Muscle layer of duodenum (tissue), 2 donors: ENCODE data around the gene TMEM74B.
A peak's percentile ranks its signal among the peaks of the same experiment; 100 is the strongest.
"Not testable (repeated sequence)": the region's sequence is repeated elsewhere in the genome, so short reads cannot be mapped to it uniquely, and the experiment has no call there.

ENCODE experiments used
- H3K27ac ChIP-seq: one replicate; pipeline ENCODE4 v1.7.0; 2013; ENCODE audit warnings: mild to moderate bottlenecking, low read length
- H3K27me3 ChIP-seq: one replicate; pipeline ENCODE4 v1.7.0; 2013; ENCODE audit warnings: low read depth, mild to moderate bottlenecking, control low read depth, low read length
- H3K36me3 ChIP-seq, 2 donors: one replicate each; pipeline ENCODE4 v1.7.0; 2013; ENCODE audit warnings: low read length in 2 of 2, control low read depth in 1 of 2, mild to moderate bottlenecking in 1 of 2; ENCODE audit not compliant: insufficient read depth in 2 of 2, control insufficient read depth in 1 of 2
- H3K4me1 ChIP-seq, 2 donors: one replicate each; pipeline ENCODE4 v1.7.0; 2013; ENCODE audit warnings: low read length in 2 of 2, mild to moderate bottlenecking in 2 of 2, control low read depth in 1 of 2, moderate library complexity in 1 of 2; ENCODE audit not compliant: insufficient read depth in 2 of 2, control insufficient read depth in 1 of 2
- H3K4me3 ChIP-seq, 2 donors: one replicate each; pipeline ENCODE4 v1.7.0; 2013; ENCODE audit warnings: low read length in 2 of 2, low read depth in 1 of 2, mild to moderate bottlenecking in 1 of 2
- H3K9me3 ChIP-seq, 2 donors: one replicate each; pipeline ENCODE4 v1.7.0; 2013; ENCODE audit warnings: low read length in 2 of 2, control low read depth in 1 of 2, mild to moderate bottlenecking in 1 of 2; ENCODE audit not compliant: control insufficient read depth in 1 of 2
- donor health status: healthy.

Gene TMEM74B

GRCh38 chr20:1184638-1185315 lies at the start of gene TMEM74B:
TSS of gene TMEM74B (minus strand) at chr20:1184981. CDS start at chr20:1183801, 1,180 bp downstream.
- peak within 1 kb of the TSS in 1 of 2 donors; percentile 59 for H3K4me3 ChIP-seq
- peaks cover 6 to 19% of the 10 kb centered on the region in 2 donors for H3K4me1 ChIP-seq
- H3K27ac ChIP-seq: no peak within 1 kb of the TSS
- H3K27me3 ChIP-seq: peaks cover 11% of the 10 kb centered on the region
- H3K9me3 ChIP-seq: no peaks in the 10 kb centered on the region
- H3K36me3 ChIP-seq: no peaks in the 10 kb centered on the region

GRCh38 chr20:1232286-1233111 lies 47.7 kb upstream of the TMEM74B start:
- Histone ChIP-seq H3K36me3 (no peaks in the 10 kb centered on the region), H3K4me3 (no peak overlapping the region), H3K27me3 (peaks cover 13% of the 10 kb centered on the region), H3K27ac (no peak overlapping the region), H3K4me1 (no peaks in the 10 kb centered on the region), H3K9me3 (no peaks in the 10 kb centered on the region)

GRCh38 chr20:1229541-1229940 lies 44.8 kb upstream of the TMEM74B start:
- Histone ChIP-seq H3K4me3 (no peak overlapping the region), H3K36me3 (no peaks in the 10 kb centered on the region), H3K27ac (no peak overlapping the region), H3K9me3 (no peaks in the 10 kb centered on the region), H3K27me3 (peaks cover 13% of the 10 kb centered on the region), H3K4me1 (peaks cover 0 to 12% of the 10 kb centered on the region in 2 donors)

- Histone ChIP-seq H3K36me3 (no peaks in the 10 kb centered on the region), H3K9me3 (no peaks in the 10 kb centered on the region), H3K4me3 (peak within 1 kb of the TSS; percentile 56 to 82), H3K27me3 (peaks cover 13% of the 10 kb centered on the region), H3K27ac (no peak within 1 kb of the TSS), H3K4me1 (peaks cover 0 to 12% of the 10 kb centered on the region in 2 donors)
Measured at GRCh38 chr20:1225783-1226654, 41.2 kb upstream of the TMEM74B start, which contains the start of gene RAD21L1. TSS of gene RAD21L1 (plus strand) at chr20:1226044. CDS start at chr20:1228454, 2,410 bp downstream.

- H3K27me3 ChIP-seq: peaks cover 13% of the 10 kb centered on the region
- H3K9me3 ChIP-seq: no peaks in the 10 kb centered on the region
- no peaks in the 10 kb centered on the region for H3K36me3 ChIP-seq
- H3K4me1 ChIP-seq: peaks cover 0 to 12% of the 10 kb centered on the region in 2 donors
- no peak overlapping the region for H3K27ac ChIP-seq
- peak overlapping the region in 1 of 2 donors; percentile 50 for H3K4me3 ChIP-seq
Measured at GRCh38 chr20:1225263-1225782, 40.5 kb upstream of the TMEM74B start.

GRCh38 chr20:1224205-1224890 lies 39.6 kb upstream of the TMEM74B start:
- Histone ChIP-seq H3K27me3 (peaks cover 6% of the 10 kb centered on the region), H3K4me3 (no peak overlapping the region), H3K27ac (no peak overlapping the region), H3K36me3 (no peaks in the 10 kb centered on the region), H3K4me1 (peaks cover 0 to 12% of the 10 kb centered on the region in 2 donors), H3K9me3 (no peaks in the 10 kb centered on the region)

- peaks cover 0 to 12% of the 10 kb centered on the region in 2 donors for H3K4me1 ChIP-seq
- not testable (repeated sequence) for H3K4me3 ChIP-seq, H3K27ac ChIP-seq, H3K36me3 ChIP-seq, H3K27me3 ChIP-seq, H3K9me3 ChIP-seq
Measured at GRCh38 chr20:1222750-1223149, 38.0 kb upstream of the TMEM74B start.

- H3K27ac ChIP-seq, H3K4me3 ChIP-seq, H3K4me1 ChIP-seq, H3K36me3 ChIP-seq, H3K9me3 ChIP-seq, H3K27me3 ChIP-seq: not testable (repeated sequence)
Measured at GRCh38 chr20:1216527-1217427, 32.0 kb upstream of the TMEM74B start.

GRCh38 chr20:1215386-1216170 lies 30.8 kb upstream of the TMEM74B start:
- Histone ChIP-seq H3K4me3 (no peak overlapping the region), H3K9me3 (no peaks in the 10 kb centered on the region), H3K4me1 (no peaks in the 10 kb centered on the region), H3K27ac (no peak overlapping the region), H3K27me3 (no peaks in the 10 kb centered on the region), H3K36me3 (no peaks in the 10 kb centered on the region)
